GM10248 (cell line): Measurements from ENCODE around the gene PLA2G2D.

ENCODE experiments used
- CTCF ChIA-PET: fragments of 300-600 bp; sonication (Branson Sonifier 250); formaldehyde crosslinking; extraction: SDS; loops from one replicate; lab custom pipeline; 2021; ENCODE audit warnings: antibody characterized with exemption; lab: Yijun Ruan, JAX
- POLR2A ChIA-PET: fragments of 350-650 bp; sonication (Branson Sonifier 250); formaldehyde crosslinking; extraction: SDS; loops from one replicate; lab custom pipeline; 2020; ENCODE audit warnings: antibody characterized with exemption; lab: Yijun Ruan, JAX
- DNase-seq: peaks from one replicate; pipeline ENCODE4 v3.0.0; 2012; ENCODE audit errors: extremely low spot score
- CTCF ChIP-seq: IDR thresholded peaks from 2 replicates; pipeline ENCODE4 v1.5.1; 2012; ENCODE audit warnings: mild to moderate bottlenecking, low read depth; ENCODE audit errors: extremely low read depth, missing control alignments, control extremely low read depth

The PLA2G2D gene

GRCh38 chr1:20150969-20151368 lies 31.6 kb upstream of the PLA2G2D start:
- CTCF ChIA-PET, result interaction anchor here (0.9 to 6.0 kb wide), 18 partner anchors 7 to 419 kb away, joined by 3 to 94 read pairs (median 5); partner anchors contain the start of gene OTUD3
- DNase-seq, result no peak
- POLR2A ChIA-PET, result interaction anchor here (0.7 kb wide), 1 partner anchor 48 kb away, joined by 3 read pairs; no protein-coding TSS in a partner anchor
- TF ChIP-seq CTCF, result no peak

GRCh38 chr1:20150326-20150705 lies 31.0 kb upstream of the PLA2G2D start:
- ChIA-PET POLR2A (interaction anchor here (0.7 kb wide), 1 partner anchor 48 kb away, joined by 3 read pairs; no protein-coding TSS in a partner anchor), CTCF (interaction anchor here (1.2 to 6.0 kb wide), 5 partner anchors 24 to 233 kb away, joined by 3 to 94 read pairs (median 6); no protein-coding TSS in a partner anchor)
- no peak for TF ChIP-seq CTCF
- no peak for DNase-seq

GRCh38 chr1:20149601-20150325 lies 30.4 kb upstream of the PLA2G2D start:
- DNase-seq, result no peak
- ChIA-PET CTCF (interaction anchor here (1.0 to 6.0 kb wide), 5 partner anchors 23 to 344 kb away, joined by 3 to 94 read pairs (median 4); no protein-coding TSS in a partner anchor), POLR2A (interaction anchor here (0.6 kb wide), 1 partner anchor 170 kb away, joined by 3 read pairs; no protein-coding TSS in a partner anchor)
- no peak for TF ChIP-seq CTCF

- ChIA-PET POLR2A (interaction anchor here (0.6 kb wide), 1 partner anchor 169 kb away, joined by 3 read pairs; no protein-coding TSS in a partner anchor), CTCF (interaction anchor here (0.5 to 1.5 kb wide), 4 partner anchors 22 to 345 kb away, joined by 3 to 4 read pairs (median 4); no protein-coding TSS in a partner anchor)
- TF ChIP-seq CTCF, result no peak
- DNase-seq, result no peak
These were observed 29.5 kb upstream of the PLA2G2D start for GRCh38 chr1:20148571-20149500.

- no peak for DNase-seq
- CTCF ChIA-PET, result interaction anchor here (0.5 to 1.6 kb wide), 3 partner anchors 173 to 230 kb away, joined by 3 to 5 read pairs (median 4); no protein-coding TSS in a partner anchor
- TF ChIP-seq CTCF, result no peak
- POLR2A ChIA-PET, result no interaction called here
These were observed 28.7 kb upstream of the PLA2G2D start for GRCh38 chr1:20147846-20148570.
